Stimulated activated CD8-positive, alpha-beta memory T cell treated with anti-CD3 and anti-CD28 coated beads, Interleukin-15, amount 100 ng/mL, for 24 hours (primary cell): ENCODE measurements around the gene MPZL1.
A peak's percentile ranks its signal among the peaks of the same experiment; 100 is the strongest.

ENCODE experiments used
- DNase-seq: peaks from one replicate; pipeline ENCODE4 v3.0.0-alpha.2; 2020; ENCODE audit warnings: low read depth

The MPZL1 gene

DNA sequence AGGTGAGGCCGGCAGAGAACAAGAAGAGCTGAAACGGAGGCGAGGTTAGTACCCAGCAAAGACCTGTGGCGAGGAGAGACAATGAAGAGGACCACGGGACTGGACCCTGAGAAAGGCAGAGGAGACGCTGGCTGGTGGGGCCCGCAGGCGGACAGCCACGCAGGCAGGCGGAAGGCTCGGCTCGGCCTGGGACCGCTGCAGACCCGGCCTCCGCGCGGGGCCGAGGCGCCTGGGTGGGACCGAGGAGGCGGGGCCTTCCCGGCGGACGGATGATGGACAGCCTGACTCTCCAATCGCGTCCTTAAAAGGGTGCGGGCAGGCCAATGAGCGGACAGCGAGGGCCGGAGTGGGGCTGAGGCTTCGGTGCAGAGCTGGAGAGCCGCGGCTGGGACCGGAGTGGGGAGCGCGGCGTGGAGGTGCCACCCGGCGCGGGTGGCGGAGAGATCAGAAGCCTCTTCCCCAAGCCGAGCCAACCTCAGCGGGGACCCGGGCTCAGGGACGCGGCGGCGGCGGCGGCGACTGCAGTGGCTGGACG, at the start of gene MPZL1:
Gene MPZL1, plus strand, starts transcription at position 366 of the 535 bp plus-strand sequence. CDS start 170 bp downstream, outside the sequence.
- DNase-seq, result peak; percentile 85

- DNase-seq, result no peak
These were observed 49.0 kb upstream of the MPZL1 start for GRCh38 chr1:167672831-167673230.

- no peak for DNase-seq
These were observed 48.5 kb upstream of the MPZL1 start for GRCh38 chr1:167673265-167673664.

GRCh38 chr1:167674156-167674555, 47.6 kb upstream of the MPZL1 start:
- no peak for DNase-seq

DNA sequence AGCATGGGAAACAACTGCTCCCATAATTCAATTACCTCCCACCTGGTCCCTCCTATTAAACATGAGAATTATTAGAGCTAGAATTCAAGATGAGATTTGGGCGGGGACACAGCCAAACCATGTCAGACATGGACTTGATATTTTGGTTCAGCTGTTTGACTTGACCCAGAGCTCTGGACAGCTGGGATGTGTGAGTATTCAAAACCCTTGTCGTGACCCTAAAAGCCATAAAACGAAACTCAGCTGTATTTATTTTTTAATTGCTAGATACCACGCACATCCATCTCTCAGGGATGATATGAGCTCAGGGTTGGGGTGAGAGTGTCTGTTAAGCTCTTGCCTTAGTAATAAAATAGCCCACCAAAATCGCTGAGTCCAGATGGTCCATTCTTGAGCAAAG, 46.3 kb upstream of the MPZL1 start:
- no peak for DNase-seq

GRCh38 chr1:167676205-167676915, 45.4 kb upstream of the MPZL1 start:
- DNase-seq, result no peak

DNA sequence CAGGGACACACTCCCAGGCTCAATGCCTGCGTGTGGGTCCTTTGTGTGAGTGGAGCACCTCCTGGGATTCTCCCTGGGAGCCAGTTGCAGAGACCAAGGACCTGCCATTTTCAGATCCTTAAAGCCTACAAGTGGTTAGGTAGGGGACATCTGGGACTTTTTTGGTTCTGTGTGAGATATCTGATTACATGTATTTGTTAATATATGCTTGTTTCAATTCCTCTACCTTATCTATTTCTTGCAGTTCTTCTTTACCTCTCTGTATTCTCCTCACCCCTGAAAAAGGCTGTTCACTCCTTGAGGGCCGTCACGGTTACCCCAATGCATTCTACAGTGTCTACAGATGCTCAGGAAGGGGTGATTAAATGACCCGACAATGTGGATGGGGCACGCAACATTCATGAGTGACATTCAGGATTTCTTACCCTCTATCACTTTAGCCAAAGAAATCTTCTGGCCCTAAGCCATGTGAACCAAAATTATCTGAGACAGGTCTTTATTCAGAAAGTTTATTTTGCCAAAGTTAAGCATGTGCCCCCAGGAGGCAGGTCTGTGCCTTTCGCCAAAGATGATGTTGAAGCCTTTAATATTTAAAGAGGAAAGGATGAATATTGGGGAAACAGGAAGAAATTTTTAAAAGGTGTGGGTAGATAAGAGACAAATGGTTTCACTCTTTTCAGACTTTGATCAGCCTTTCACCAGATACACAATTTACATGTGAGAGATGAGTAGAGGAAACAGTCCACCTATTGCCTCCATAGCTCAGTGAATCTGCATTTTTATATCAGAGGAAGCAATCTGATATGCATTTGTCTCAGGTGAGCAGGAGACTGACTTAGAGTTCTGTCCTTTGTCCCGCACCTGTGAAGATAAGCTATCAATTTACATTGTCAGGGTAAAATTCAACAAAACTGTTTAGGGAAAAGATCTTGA, 44.6 kb upstream of the MPZL1 start:
- no peak for DNase-seq

DNA sequence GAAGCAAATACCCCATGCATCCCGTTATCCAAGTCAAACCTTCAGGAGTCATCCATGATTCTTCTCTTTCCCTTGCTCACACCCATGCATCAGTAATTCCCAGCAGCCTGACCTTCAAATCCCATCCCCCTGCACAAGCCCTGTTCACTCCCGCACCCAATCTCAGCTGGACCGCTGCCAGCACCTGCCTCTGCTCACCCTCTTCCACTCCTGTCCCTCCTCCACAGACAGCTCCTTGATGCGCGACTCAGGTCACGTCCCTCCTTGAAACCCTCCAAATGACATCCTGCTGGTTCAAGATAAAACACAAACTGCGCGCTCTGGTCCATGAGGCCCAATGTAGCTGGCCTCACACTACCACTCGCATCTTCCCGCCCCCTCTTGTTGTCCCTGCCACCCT, 43.4 kb upstream of the MPZL1 start:
- DNase-seq, result no peak

DNA sequence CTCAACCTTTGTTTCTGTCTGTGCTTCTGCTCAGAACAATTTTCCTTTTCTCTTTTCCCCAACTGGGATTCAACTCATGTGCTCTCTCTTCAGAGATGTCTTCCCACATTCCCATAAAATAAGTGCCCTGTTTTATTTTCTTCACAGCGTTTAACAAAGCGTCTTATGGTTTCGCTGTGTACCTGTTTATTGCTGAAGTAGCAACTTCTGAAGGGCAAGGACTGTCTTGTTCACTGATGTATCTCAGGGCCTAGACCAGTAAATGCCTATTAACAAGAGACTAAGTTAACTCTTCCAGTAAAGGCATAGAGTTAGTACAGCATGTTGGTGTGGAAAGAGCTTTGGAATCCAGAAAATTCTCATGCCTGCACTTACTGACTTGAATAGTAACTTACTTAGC, 42.9 kb upstream of the MPZL1 start:
- DNase-seq, result no peak

DNA sequence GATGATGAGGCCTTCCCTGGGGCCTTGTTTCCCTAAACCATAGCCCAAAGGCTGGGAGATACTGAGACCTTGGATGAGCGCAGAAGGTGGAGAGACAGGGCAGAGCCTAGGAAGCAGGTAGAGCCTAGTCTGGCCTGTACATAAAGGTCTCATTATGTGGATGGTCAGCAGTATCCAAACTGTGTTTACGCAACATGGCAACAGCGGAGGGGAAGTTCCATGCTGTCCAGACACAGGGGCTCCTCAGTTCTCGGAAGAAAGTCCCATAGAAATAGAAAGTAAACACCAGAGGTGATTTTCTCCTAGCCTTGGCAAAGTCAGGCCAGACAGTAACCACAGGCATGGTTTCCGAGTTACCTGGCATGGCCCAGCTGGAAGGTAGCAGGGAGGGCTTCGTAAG, 42.1 kb upstream of the MPZL1 start:
- no peak for DNase-seq

GRCh38 chr1:167681024-167681423, 40.8 kb upstream of the MPZL1 start:
- no peak for DNase-seq

- DNase-seq, result no peak
These were observed 40.2 kb upstream of the MPZL1 start for GRCh38 chr1:167681451-167682098.

GRCh38 chr1:167683226-167683625, 38.6 kb upstream of the MPZL1 start:
- DNase-seq, result no peak

DNA sequence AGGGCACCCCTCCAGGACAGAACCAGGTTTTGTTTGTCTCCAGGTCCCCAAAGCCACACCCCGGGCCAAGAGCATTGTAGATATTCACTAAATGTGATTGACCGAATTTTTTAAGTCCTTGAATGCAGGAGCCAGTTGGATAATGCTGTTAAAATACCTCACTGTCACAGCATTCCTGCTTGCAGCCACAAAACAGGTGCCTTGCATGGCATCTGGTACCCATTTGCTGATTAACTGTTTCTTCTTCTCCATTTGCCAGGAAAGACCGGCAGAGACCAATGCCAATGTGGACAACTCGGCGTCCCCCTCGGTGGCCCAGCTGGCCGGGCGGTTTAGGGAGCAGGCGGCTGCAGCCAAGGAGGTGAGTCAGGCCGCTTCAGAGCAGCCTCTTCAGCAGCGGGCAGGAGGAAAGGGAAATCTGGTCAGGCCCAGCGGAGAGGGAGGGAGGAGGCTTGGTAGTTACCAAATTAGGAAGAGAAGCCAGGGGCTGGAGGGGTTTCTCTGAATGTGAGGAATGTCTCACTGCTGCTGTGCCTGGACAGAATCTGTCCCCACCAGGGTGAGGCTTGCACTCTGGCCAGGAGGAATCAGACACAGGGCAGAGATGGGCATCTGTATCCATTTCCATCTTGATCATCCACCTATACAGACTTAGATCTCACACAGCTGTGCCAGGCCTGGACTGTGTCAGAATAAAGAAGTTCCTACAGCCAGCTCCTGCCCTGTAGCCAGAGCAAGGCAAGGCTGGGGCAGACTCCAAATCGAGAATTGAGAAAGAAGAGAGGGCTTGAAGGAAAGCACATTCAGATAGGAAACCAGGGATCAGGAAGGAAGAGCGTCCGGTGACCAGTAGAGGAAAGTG, 37.9 kb upstream of the MPZL1 start:
- DNase-seq, result no peak

GRCh38 chr1:167685844-167686243, 35.9 kb upstream of the MPZL1 start:
- DNase-seq, result no peak

GRCh38 chr1:167687919-167688519, 33.8 kb upstream of the MPZL1 start:
- peak; percentile 59 for DNase-seq

- no peak for DNase-seq
These were observed 32.2 kb upstream of the MPZL1 start for GRCh38 chr1:167689567-167689920.

GRCh38 chr1:167690053-167690452, 31.7 kb upstream of the MPZL1 start:
- DNase-seq, result no peak

GRCh38 chr1:167693425-167694045, 28.2 kb upstream of the MPZL1 start:
- no peak for DNase-seq

DNA sequence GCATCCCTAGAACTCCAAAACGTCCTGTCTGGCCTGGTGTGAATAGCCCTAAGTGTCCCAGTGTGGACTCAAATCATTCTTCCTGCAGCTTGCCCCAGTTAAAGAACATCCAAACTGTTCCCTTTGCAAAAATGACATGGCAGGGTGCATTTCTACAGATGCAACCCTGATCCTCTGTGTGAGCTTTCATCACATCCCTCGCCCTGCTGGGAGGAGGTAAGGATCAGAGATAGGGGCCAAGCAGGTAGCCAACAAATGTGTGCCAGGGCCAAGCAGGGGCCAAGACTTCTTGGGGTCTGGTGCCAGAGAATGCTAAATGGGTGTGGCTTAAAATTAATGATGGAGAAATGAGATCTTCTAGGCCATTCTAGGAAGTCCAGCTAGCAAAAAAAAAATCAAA, 27.1 kb upstream of the MPZL1 start:
- no peak for DNase-seq

DNA sequence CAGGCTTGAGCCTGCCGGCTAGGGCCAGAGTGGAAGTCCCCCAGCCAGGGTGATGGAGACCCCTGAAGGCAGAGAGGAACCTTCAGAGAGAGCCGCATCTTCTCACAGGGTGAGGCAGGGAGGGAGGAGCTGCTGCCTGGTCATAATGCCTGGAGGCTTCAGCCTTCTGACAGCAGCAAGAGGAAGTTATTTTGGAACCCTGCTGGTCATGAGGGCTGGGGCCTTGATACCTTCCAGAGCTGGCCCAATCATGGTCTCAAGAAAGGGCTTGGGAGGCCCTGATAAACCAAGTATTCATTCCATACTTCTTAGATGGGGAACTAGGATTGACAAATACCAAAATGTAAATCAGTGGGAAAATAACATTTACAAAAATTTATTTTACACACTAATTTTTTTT, 26.6 kb upstream of the MPZL1 start:
- no peak for DNase-seq
